GM12865 (cell line): ENCODE data around the gene HOXB8.

ENCODE experiments used
- DNase-seq: peaks from one replicate; pipeline ENCODE4 v3.0.0; 2010; ENCODE audit warnings: low read depth
- H3K4me3 ChIP-seq: 2 replicates; pipeline ENCODE4 v1.5.1; 2011; ENCODE audit warnings: mild to moderate bottlenecking, low read depth, low read length, control low read depth
- TF ChIP-seq, protein P1 (sequence below): IDR thresholded peaks from 2 replicates; pipeline ENCODE4 v1.5.1; 2011; ENCODE audit warnings: low read length, control low read depth, low read depth, inconsistent platforms; ENCODE audit not compliant: insufficient read depth; ENCODE audit errors: missing control alignments

Gene HOXB8

DNA sequence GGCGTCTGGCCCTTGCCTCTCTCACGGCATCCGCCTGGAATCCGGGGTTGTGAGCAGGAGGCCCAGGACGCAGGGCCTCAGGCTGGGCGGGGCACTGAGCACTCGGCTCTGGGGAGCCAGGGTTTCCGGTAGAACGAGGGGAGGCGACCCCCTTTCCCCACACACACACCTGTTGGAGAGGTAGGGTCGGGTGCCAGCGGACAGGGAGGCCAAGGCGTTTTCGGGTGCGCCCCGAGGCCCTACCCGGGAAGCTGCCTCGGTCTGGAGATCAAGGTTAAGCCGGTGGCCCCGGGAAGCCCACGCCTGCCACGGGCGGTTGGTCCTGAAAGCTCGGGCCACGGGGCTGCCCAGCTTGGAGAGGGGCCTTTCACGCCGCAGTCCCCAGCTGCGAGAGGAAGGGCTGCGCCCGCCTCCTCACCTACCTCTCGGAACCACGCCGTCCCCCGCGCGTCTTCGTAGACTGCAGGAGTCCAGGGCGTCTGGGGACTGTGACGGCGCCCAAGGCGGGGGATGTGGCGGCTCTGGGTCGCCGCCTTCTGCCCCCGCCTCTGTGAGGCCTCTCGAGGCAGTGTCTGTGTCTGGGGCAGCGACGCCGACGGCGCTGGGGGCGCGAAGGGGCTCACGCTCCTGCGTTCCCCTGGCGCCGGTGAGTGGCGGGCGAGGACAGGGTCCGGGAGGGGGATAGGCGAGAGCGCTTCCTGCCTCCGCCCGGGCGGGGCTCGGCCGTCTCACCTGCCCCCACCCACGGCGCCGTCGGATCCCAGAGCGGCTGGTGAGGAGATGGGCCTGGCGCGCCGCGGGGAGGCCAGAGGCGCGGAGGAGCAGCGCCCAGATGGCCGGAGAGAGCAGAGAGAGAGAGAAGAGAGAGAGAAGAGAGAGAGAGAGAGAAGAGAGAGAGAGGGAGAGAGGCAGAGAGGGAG lies 31.4 kb upstream of the HOXB8 start:
- peak overlapping the region; percentile 57 for H3K4me3 ChIP-seq
- DNase-seq, result peak; percentile 31
- TF ChIP-seq, protein P1, sequence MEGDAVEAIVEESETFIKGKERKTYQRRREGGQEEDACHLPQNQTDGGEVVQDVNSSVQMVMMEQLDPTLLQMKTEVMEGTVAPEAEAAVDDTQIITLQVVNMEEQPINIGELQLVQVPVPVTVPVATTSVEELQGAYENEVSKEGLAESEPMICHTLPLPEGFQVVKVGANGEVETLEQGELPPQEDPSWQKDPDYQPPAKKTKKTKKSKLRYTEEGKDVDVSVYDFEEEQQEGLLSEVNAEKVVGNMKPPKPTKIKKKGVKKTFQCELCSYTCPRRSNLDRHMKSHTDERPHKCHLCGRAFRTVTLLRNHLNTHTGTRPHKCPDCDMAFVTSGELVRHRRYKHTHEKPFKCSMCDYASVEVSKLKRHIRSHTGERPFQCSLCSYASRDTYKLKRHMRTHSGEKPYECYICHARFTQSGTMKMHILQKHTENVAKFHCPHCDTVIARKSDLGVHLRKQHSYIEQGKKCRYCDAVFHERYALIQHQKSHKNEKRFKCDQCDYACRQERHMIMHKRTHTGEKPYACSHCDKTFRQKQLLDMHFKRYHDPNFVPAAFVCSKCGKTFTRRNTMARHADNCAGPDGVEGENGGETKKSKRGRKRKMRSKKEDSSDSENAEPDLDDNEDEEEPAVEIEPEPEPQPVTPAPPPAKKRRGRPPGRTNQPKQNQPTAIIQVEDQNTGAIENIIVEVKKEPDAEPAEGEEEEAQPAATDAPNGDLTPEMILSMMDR, result no peak

DNA sequence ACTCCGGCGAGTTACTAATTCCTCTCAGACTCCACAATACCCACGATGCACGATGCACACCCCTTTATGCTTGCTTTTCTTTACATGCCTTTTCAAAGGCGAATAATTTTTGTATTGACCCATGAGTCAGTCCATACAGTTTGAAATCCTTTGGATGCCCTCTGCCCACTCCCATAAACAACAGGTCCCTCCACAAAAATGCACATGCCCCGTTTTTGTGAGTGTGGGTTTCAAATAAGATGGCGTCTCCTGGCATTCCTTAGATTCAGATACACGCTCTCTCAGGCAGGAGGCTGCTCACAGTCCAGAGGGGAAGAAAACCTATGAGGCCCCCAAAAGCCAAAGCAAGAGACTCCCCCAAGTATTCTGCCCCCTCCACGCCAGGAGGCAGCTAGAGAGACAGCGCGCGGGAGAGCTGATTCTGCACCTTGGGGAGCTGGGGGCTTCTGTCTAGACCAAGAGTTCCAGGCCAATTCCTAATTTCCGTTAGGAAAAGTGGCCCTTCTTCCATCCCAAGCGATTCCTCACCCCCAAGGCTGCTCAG lies 30.6 kb upstream of the HOXB8 start:
- no peak for DNase-seq
- TF ChIP-seq, protein P1, result no peak

DNA sequence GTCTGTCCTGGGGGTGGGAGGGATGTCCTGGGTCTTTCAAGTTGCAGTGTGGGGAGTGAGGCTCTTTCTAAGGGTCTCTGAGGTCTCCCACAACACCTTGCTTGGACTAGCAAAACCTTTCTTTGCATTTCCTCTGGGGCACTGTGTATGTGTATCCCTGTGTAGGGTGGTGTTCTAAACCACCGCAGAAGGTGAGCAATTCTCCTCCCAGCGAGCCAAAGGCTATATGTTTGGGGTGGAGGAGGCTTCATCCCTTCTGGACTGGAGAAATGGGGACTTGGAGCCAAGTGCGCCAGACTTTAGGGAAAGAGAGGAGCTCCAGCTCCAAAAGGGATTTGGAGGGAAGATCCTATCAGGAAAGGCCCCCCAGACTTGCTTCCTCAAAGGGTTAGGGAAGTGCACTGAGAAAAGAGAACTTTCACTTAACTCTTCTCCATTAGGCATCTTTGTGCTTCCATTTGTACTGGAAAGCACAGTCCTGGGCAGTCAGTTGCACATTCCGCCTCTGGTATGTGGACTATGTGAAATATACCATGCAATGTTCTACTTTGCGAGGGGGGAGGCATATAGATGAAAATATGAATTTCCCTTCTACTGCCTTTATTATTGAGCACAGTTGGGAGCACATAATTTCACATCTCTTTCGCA lies 29.9 kb upstream of the HOXB8 start:
- no peak for DNase-seq
- TF ChIP-seq, protein P1, result no peak
- H3K4me3 ChIP-seq, result no peak overlapping the region

More for the DNA sequence above, 30.6 kb upstream of the HOXB8 start:
- no peak overlapping the region for H3K4me3 ChIP-seq

DNA sequence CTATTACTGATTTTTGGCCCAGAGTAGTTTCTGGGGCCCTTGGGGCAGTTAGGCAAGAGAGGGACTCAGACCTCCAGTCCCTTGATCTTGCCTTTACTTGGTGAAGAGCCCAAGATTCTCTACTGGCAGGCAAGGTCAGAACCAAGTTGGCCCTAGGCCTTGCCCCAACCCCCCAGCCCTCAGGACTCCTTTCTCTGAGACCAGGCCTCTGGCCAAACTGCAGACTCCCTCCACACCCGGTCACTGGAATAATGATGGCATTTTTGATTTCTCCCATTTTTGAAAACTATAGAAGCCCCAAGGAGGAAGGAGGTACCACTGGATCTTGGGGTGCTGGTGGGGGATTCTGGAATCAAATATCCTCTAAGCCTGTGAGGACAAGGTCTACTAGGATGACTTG lies 29.1 kb upstream of the HOXB8 start:
- no peak for DNase-seq
- TF ChIP-seq, protein P1, result no peak
- no peak overlapping the region for H3K4me3 ChIP-seq

DNA sequence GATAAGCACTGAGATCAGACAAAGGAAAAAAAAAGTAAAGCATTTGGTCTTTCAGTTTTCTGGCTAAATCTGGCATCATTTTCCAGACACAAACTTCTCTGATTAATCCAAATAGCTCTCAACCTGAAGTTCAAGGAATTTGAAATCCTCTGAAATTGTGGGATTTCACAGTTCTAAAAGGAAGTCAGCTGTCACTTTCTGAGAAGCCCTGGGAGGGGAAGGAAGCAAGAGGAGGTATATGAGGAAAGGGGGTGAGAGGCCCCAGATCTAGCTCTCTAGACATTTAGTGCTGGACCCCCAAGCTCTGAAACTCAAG lies 28.6 kb upstream of the HOXB8 start:
- DNase-seq, result no peak
- H3K4me3 ChIP-seq, result no peak overlapping the region
- TF ChIP-seq, protein P1, result no peak

DNA sequence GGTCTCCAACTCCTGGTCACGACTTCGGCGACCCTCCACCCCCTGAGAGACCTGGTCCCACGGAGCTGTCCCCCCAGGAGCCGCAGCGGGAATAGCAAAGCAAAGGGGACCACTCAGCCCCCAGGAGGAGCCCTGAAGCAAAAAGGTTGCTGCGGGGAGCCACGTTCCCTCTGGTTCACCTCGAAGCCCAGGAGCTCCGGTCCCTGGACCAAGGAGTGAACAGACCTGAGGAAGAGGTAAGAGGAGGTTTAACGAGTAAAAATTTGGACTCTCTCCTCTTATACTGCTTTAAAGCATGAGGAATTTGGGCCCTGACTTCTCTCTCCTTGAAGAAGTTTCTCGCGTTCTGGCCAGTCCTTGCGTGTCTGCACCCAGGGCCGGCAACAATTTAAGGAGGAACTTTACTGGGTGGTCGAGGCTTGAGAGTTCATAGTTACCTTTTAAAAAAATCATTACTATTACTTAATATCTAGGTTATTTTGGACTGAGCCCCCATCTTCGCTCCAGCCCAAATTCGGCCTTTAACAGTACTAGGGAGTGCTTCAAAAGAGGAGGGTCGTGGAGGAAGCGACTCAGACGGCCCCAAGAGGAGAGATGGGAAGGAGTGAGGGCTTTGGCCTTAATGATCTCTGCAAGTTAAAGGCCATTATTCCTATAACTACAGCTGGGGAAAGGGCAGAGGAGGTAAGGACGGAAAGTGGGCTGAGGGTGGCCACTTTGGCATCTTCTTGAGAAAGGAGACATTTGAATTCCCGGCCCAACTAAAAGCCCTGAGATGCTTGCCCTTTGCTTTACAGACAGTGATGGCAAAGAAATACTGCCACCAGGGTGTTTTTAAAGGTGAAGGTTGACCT lies 28.0 kb upstream of the HOXB8 start:
- TF ChIP-seq, protein P1, result no peak
- no peak overlapping the region for H3K4me3 ChIP-seq
- DNase-seq, result no peak
